ENCODE results near the gene TPGS2. TPM values are rescaled to one million over a fixed set of nuclear protein-coding genes. Genes with fewer than 3 reads are reported as not detected.
"Not testable (repeated sequence)": the region's sequence is repeated elsewhere in the genome, so short reads cannot be mapped to it uniquely, and the experiment has no call there.

Gene TPGS2
- total RNA-seq, 1 donor, result 98.0 TPM

GRCh38 chr18:36828157-36828629, 609 bp downstream of the TPGS2 start:
- peak overlapping the region; percentile 97 for H3K4me3 ChIP-seq (ENCODE audit: low read depth, low read length)
- peak; percentile 55 for DNase-seq (ENCODE audit: low read depth)
- no peak for TF ChIP-seq CTCF (IDR thresholded peaks at IDR 0.05; ENCODE audit: insufficient read depth, low read depth, low read length)

GRCh38 chr18:36826556-36826955, 2.2 kb downstream of the TPGS2 start:
- H3K4me3 ChIP-seq (ENCODE audit: low read depth, low read length), result no peak overlapping the region
- DNase-seq (ENCODE audit: low read depth), result no peak
- TF ChIP-seq CTCF (IDR thresholded peaks at IDR 0.05; ENCODE audit: insufficient read depth, low read depth, low read length), result no peak

GRCh38 chr18:36825526-36825925, 3.3 kb downstream of the TPGS2 start:
- H3K4me3 ChIP-seq (ENCODE audit: low read depth, low read length), result no peak overlapping the region

GRCh38 chr18:36821681-36822080, 7.1 kb downstream of the TPGS2 start:
- DNase-seq (ENCODE audit: low read depth), result no peak
- H3K4me3 ChIP-seq (ENCODE audit: low read depth, low read length), result no peak overlapping the region
- no peak for TF ChIP-seq CTCF (IDR thresholded peaks at IDR 0.05; ENCODE audit: insufficient read depth, low read depth, low read length)

More at GRCh38 chr18:36825526-36825925, 3.3 kb downstream of the TPGS2 start:
- DNase-seq (ENCODE audit: low read depth), result no peak
- TF ChIP-seq CTCF (IDR thresholded peaks at IDR 0.05; ENCODE audit: insufficient read depth, low read depth, low read length), result no peak

- H3K4me3 ChIP-seq (ENCODE audit: low read depth, low read length), result no peak overlapping the region
- no peak for TF ChIP-seq CTCF (IDR thresholded peaks at IDR 0.05; ENCODE audit: insufficient read depth, low read depth, low read length)
- no peak for DNase-seq (ENCODE audit: low read depth)
Measured at GRCh38 chr18:36819621-36820020, 9.2 kb downstream of the TPGS2 start.

- H3K4me3 ChIP-seq (ENCODE audit: low read depth, low read length), result no peak overlapping the region
- no peak for DNase-seq (ENCODE audit: low read depth)
- TF ChIP-seq CTCF (IDR thresholded peaks at IDR 0.05; ENCODE audit: insufficient read depth, low read depth, low read length), result no peak
Measured at GRCh38 chr18:36818652-36819051, 10.2 kb downstream of the TPGS2 start.

- no peak overlapping the region for H3K4me3 ChIP-seq (ENCODE audit: low read depth, low read length)
- no peak for TF ChIP-seq CTCF (IDR thresholded peaks at IDR 0.05; ENCODE audit: insufficient read depth, low read depth, low read length)
- DNase-seq (ENCODE audit: low read depth), result no peak
Measured at GRCh38 chr18:36817039-36817438, 11.8 kb downstream of the TPGS2 start.

- not testable (repeated sequence) for DNase-seq (ENCODE audit: low read depth); H3K4me3 ChIP-seq (ENCODE audit: low read depth, low read length)
Measured at GRCh38 chr18:36816096-36816495, 12.7 kb downstream of the TPGS2 start.
